ENCODE data around the gene ANO9. TPM values are rescaled to one million over a fixed set of nuclear protein-coding genes. Genes with fewer than 3 reads are reported as not detected.

Gene ANO9
- total and polyA plus RNA-seq, 2 donors (not counting 1 experiment from before 2014, with no cell fraction given), result not detected

GRCh38 chr11:380095-380480 is 61.7 kb downstream of the ANO9 start:
- TF ChIP-seq EZH2 (IDR thresholded peaks at IDR 0.05; ENCODE audit: low read length, missing control alignments), result no peak
- no peak for TF ChIP-seq CTCF (conservative IDR thresholded peaks at IDR 0.05 in 1 of 2, IDR thresholded peaks at IDR 0.05 in 1 of 2; ENCODE audit: low read depth in 1 of 2, low read length in 2 of 2)
- no peak overlapping the region for H3K4me2 ChIP-seq (ENCODE audit: extremely low read depth, insufficient read depth, low read length)
- no peaks in the 10 kb centered on the region for H3K27me3 ChIP-seq (ENCODE audit: control insufficient read depth, insufficient read depth, low read length)
- no peaks in the 10 kb centered on the region for H4K20me1 ChIP-seq (ENCODE audit: control insufficient read depth, extremely low read depth, insufficient read depth, low read length)
- H3K9me3 ChIP-seq (ENCODE audit: control insufficient read depth, insufficient read depth, low read depth, low read length), result no peaks in the 10 kb centered on the region
- no peak overlapping the region for H3K9ac ChIP-seq (ENCODE audit: insufficient read depth, low read length)
- no peak overlapping the region for H2AFZ ChIP-seq (ENCODE audit: low read length)
- H3K36me3 ChIP-seq (ENCODE audit: control insufficient read depth, insufficient read depth, low read length), result no peaks in the 10 kb centered on the region
- no peaks in the 10 kb centered on the region for H3K79me2 ChIP-seq (ENCODE audit: control insufficient read depth, insufficient read depth, low read length)
- H3K4me3 ChIP-seq (replicated peaks in 1 of 4; ENCODE audit: control extremely low read depth in 1 of 4, insufficient read depth in 1 of 4, low read depth in 3 of 4, low read length in 4 of 4), result no peak overlapping the region
- DNase-seq (ENCODE audit: low read depth in 2 of 2), result no peak
- H3K4me1 ChIP-seq (ENCODE audit: control insufficient read depth, extremely low read depth, insufficient read depth, low read length), result no peaks in the 10 kb centered on the region
- H3K27ac ChIP-seq (ENCODE audit: insufficient read depth, low read length), result no peak overlapping the region

DNA sequence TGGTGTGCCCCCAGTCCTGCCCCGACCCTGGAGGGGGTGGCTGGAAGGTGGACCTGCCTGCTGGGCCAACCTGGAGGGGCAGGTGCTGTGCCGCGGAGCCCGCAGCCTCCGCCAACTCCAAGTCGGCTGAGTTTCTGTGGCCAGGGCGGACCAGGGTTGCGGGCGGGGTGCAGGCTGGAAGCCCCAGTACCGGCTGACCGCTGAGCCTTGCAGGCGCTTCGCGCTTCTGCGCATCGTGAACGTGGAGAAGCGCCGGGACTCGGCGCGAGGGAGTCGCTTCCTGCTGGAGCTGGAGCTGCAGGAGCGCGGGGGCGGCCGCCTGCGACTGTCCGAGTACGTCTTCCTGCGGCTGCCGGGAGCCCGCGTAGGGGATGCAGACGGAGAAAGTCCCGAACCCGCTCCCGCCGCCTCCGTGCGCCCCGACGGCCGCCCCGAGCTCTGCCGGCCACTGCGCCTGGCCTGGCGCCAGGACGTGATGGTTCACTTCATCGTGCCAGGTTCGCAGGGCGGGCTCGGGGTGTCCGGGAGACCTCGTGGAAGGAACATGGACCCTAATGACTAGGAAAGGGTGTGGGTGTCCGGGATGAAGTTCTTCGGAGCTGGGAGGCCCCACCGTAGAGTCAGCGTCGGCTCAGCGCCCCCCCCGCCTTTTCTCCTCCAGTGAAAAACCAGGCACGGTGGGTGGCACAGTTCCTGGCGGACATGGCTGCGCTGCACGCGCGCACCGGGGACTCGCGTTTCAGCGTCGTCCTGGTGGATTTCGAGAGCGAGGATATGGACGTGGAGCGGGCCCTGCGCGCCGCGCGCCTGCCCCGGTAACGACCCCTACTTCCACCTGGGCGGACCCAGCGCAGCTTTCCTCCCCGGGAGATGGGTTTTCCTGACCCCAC is 62.4 kb downstream of the ANO9 start:
- Histone ChIP-seq H3K36me3 (ENCODE audit: control insufficient read depth, insufficient read depth, low read length) (no peaks in the 10 kb centered on the region), H2AFZ (ENCODE audit: low read length) (no peak overlapping the region), H3K9me3 (ENCODE audit: control insufficient read depth, insufficient read depth, low read depth, low read length) (no peaks in the 10 kb centered on the region), H3K4me1 (ENCODE audit: control insufficient read depth, extremely low read depth, insufficient read depth, low read length) (no peaks in the 10 kb centered on the region), H3K4me2 (ENCODE audit: extremely low read depth, insufficient read depth, low read length) (no peak overlapping the region), H3K9ac (ENCODE audit: insufficient read depth, low read length) (no peak overlapping the region), H3K79me2 (ENCODE audit: control insufficient read depth, insufficient read depth, low read length) (no peaks in the 10 kb centered on the region), H3K27ac (ENCODE audit: insufficient read depth, low read length) (no peak overlapping the region), H3K27me3 (ENCODE audit: control insufficient read depth, insufficient read depth, low read length) (no peaks in the 10 kb centered on the region), H4K20me1 (ENCODE audit: control insufficient read depth, extremely low read depth, insufficient read depth, low read length) (no peaks in the 10 kb centered on the region), H3K4me3 (replicated peaks in 1 of 4; ENCODE audit: control extremely low read depth in 1 of 4, insufficient read depth in 1 of 4, low read depth in 3 of 4, low read length in 4 of 4) (no peak overlapping the region)
- TF ChIP-seq EZH2 (IDR thresholded peaks at IDR 0.05; ENCODE audit: low read length, missing control alignments) (no peak), CTCF (conservative IDR thresholded peaks at IDR 0.05 in 1 of 2, IDR thresholded peaks at IDR 0.05 in 1 of 2; ENCODE audit: low read depth in 1 of 2, low read length in 2 of 2) (no peak)
- no peak for DNase-seq (ENCODE audit: low read depth in 2 of 2)

GRCh38 chr11:377883-378500 is 63.8 kb downstream of the ANO9 start:
- H3K4me3 ChIP-seq (replicated peaks in 1 of 4; ENCODE audit: control extremely low read depth in 1 of 4, insufficient read depth in 1 of 4, low read depth in 3 of 4, low read length in 4 of 4), result no peak overlapping the region
- H2AFZ ChIP-seq (ENCODE audit: low read length), result no peak overlapping the region
- H3K27ac ChIP-seq (ENCODE audit: insufficient read depth, low read length), result no peak overlapping the region
- no peaks in the 10 kb centered on the region for H3K79me2 ChIP-seq (ENCODE audit: control insufficient read depth, insufficient read depth, low read length)
- H3K4me2 ChIP-seq (ENCODE audit: extremely low read depth, insufficient read depth, low read length), result no peak overlapping the region
- H3K36me3 ChIP-seq (ENCODE audit: control insufficient read depth, insufficient read depth, low read length), result no peaks in the 10 kb centered on the region
- DNase-seq (ENCODE audit: low read depth in 2 of 2), result no peak
- no peak overlapping the region for H3K9ac ChIP-seq (ENCODE audit: insufficient read depth, low read length)
- H3K4me1 ChIP-seq (ENCODE audit: control insufficient read depth, extremely low read depth, insufficient read depth, low read length), result no peaks in the 10 kb centered on the region
- TF ChIP-seq CTCF (conservative IDR thresholded peaks at IDR 0.05 in 1 of 2, IDR thresholded peaks at IDR 0.05 in 1 of 2; ENCODE audit: low read depth in 1 of 2, low read length in 2 of 2), result no peak
- no peaks in the 10 kb centered on the region for H3K27me3 ChIP-seq (ENCODE audit: control insufficient read depth, insufficient read depth, low read length)
- H3K9me3 ChIP-seq (ENCODE audit: control insufficient read depth, insufficient read depth, low read depth, low read length), result no peaks in the 10 kb centered on the region
- no peaks in the 10 kb centered on the region for H4K20me1 ChIP-seq (ENCODE audit: control insufficient read depth, extremely low read depth, insufficient read depth, low read length)

All from fibroblast of lung (primary cell).